H1 (cell line): ENCODE data around the gene GNA12. TPM values are rescaled to one million over a fixed set of nuclear protein-coding genes. Genes with fewer than 3 reads are reported as not detected.

Source experiments
- ATF2 ChIP-seq: IDR thresholded peaks from 2 replicates; pipeline ENCODE4 v1.6.1; 2012; ENCODE audit warnings: low read length, inconsistent platforms
- BRCA1 ChIP-seq: IDR thresholded peaks from 2 replicates; pipeline ENCODE4 v1.6.1; 2012; ENCODE audit warnings: low read depth, low read length, improper control_type of control experiment
- CEBPB ChIP-seq: IDR thresholded peaks from 2 replicates; pipeline ENCODE4 v1.6.1; 2012; ENCODE audit warnings: low read depth, low read length
- CTCF ChIP-seq, 3 experiments: IDR thresholded peaks; 1 replicate in 2 of 3; 2 replicates in 1 of 3; pipeline versions ENCODE4 v1.5.1 to v1.6.1; 2011; ENCODE audit warnings: low read length in 3 of 3, mild to moderate bottlenecking in 3 of 3, inconsistent platforms in 2 of 3, low read depth in 1 of 3, moderate library complexity in 1 of 3; ENCODE audit not compliant: insufficient read depth in 1 of 3; ENCODE audit errors: control extremely low read depth in 1 of 3
- EZH2 ChIP-seq: fragments of 200-600 bp; sonication (generic); IDR thresholded peaks from 2 replicates; pipeline ENCODE4 v1.7.1; 2012; ENCODE audit warnings: low read depth, mild to moderate bottlenecking, moderate library complexity, low read length, inconsistent platforms; ENCODE audit not compliant: severe bottlenecking
- POU5F1 ChIP-seq: IDR thresholded peaks from 2 replicates; pipeline ENCODE4 v1.6.1; 2011; ENCODE audit warnings: low read depth, mild to moderate bottlenecking, low read length, moderate library complexity
- polyA plus RNA-seq, 7 experiments: library from polyadenylated mRNA; depleted of rRNA in 3 of 7; stranded (reverse) in 5 of 7; unstranded in 2 of 7; fragments of >200 nt in 5 of 7; fragments of 200-250 nt in 2 of 7; gene quantifications; 1 replicate in 5 of 7; 2 replicates in 1 of 7; 4 replicates in 1 of 7; pipeline versions ENCODE4 v1.2.1 to v1.2.3, GENCODE V29; 2011 to 2013; ENCODE audit warnings: missing spikeins in 2 of 7, mixed read lengths in 2 of 7
- total RNA-seq: library from RNA; stranded (reverse); fragmentation: NEBNext Ultra II Directional; extraction: Animal tissue kit (Norgen Biotek cat#: 25700); gene quantifications from 2 replicates; pipeline ENCODE4 v1.2.1, GENCODE V29; 2021
- TF ChIP-seq, protein P1 (sequence below): IDR thresholded peaks from 2 replicates; pipeline ENCODE4 v1.6.1; 2012; ENCODE audit warnings: inconsistent platforms

Gene GNA12
- total and polyA plus RNA-seq, 2 of the 8 experiments (the other 6 are each of a cell fraction or from before 2014, with no cell fraction given): 96.5 to 109 TPM

DNA sequence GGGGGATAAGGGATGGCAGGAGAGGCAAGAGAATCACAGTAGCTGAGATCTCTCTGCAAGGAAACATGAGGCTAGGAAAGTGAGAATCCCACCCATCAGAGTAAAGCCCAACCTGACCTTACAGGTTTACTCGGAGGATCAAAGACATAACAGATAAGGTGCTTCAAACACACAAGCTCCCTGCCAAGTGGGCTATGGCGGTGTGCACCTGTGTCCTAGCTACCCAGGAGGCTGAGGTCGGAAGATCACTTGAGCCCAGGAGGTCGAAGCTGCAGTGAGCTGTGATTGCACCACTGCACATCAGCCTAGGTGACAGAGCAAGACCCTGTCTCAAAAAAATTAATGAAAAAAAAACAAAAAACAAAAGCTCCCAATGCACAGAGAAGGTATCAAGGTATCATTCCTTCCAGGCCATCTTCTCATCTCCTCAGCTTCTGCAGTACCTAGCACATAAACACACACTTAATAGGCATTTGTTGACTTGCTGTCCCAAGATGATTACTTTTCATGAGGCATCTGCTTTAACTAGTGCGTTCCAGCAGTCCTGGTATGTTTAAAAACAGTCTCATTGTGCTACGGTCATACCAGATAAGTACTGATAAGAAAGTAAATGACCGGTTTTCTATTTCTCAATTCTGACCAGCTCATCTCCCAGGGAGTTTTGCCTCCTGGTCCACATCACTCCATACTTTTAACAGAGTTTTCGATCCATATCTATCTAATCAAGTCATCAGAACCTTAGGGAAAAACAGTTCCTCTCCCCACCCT lies 13.3 kb downstream of the GNA12 start (continued):
- no peak for TF ChIP-seq EZH2
- no peak for TF ChIP-seq POU5F1
- TF ChIP-seq, protein P1, sequence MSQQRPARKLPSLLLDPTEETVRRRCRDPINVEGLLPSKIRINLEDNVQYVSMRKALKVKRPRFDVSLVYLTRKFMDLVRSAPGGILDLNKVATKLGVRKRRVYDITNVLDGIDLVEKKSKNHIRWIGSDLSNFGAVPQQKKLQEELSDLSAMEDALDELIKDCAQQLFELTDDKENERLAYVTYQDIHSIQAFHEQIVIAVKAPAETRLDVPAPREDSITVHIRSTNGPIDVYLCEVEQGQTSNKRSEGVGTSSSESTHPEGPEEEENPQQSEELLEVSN: no peak
- TF ChIP-seq CEBPB: no peak
- TF ChIP-seq BRCA1: no peak
- no peak for TF ChIP-seq ATF2
- TF ChIP-seq CTCF (IDR thresholded peaks at IDR 0.05; ENCODE audit: control extremely low read depth in 1 of 3, insufficient read depth in 1 of 3, low read depth in 1 of 3, low read length in 3 of 3): no peak
